ENCODE data around the gene ZCCHC7. TPM values are rescaled to one million over a fixed set of nuclear protein-coding genes. Genes with fewer than 3 reads are reported as not detected.

The ZCCHC7 gene
- total and polyA plus RNA-seq, 5 donors = 4.6 to 17.1 (median 13.8) TPM

DNA sequence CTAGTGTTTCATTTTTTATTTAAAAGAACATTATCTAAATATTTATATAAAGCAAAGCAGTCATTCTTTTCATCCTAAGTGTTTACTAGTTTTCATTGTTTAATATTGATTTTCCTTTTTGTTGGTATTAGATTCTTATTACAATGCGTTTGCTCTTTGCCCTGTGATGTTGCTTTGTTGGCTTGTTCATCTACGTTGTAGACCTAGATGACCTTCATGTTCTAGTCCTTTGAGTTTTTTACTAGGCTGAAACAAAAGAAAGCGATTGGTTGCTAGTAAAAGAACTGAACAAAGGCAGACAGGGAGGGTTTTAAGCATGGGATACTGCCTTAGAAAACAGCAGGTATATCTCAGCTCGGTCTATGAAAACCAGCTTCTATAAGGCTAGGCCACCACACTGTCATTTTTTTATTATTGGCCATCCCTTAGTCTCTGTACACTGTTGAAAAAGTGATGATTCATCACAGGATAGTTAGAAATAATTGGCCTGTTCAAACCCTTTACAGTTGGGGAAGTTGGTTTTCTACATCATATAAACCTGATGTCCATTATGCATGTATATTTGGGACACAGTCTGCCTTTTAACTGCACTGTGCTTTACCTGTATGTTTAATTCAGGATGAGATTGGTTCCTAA lies 119.0 kb downstream of the ZCCHC7 start:
- no peaks in the 10 kb centered on the region for H3K27me3 ChIP-seq (ENCODE audit: control insufficient read depth, insufficient read depth)
- ATAC-seq (no peak), DNase-seq (no peak)
- H3K4me1 ChIP-seq (ENCODE audit: control insufficient read depth, insufficient read depth, low read length) = no peaks in the 10 kb centered on the region
- H3K27ac ChIP-seq (ENCODE audit: low read length) = no peak overlapping the region
- no peak overlapping the region for H3K4me3 ChIP-seq (ENCODE audit: low read length)
- H3K9me3 ChIP-seq (ENCODE audit: control insufficient read depth, low read length) = no peaks in the 10 kb centered on the region
- WGBS = 96% methylated on average over 4 of the region's 4 CpGs
- intact Hi-C loops (cut with DNase I) = no loop called here

DNA sequence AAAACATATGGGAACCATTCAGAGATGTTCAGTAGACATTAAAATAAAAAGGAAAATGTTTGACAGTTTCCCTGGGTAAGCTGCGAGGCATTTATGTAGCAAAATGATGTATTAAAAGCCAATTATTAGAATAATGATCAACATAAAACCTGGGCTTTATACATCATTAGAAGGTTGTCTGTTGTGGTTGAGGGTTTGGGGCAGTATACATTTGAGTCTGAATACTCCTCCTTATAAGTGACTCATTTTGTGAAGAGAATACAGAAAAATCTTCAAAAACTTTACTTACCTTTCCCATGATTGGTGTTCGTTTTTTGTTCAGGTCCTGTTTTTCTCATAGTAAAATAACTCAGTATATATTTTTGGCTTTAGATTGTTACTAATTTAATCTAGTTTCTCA lies 119.5 kb downstream of the ZCCHC7 start:
- no peak overlapping the region for H3K27ac ChIP-seq (ENCODE audit: low read length)
- H3K27me3 ChIP-seq (ENCODE audit: control insufficient read depth, insufficient read depth) = no peaks in the 10 kb centered on the region
- H3K4me1 ChIP-seq (ENCODE audit: control insufficient read depth, insufficient read depth, low read length) = no peaks in the 10 kb centered on the region
- H3K9me3 ChIP-seq (ENCODE audit: control insufficient read depth, low read length) = no peaks in the 10 kb centered on the region
- 92% methylated on average over 2 of the region's 2 CpGs for WGBS
- DNase-seq (no peak), ATAC-seq (no peak)
- no peak overlapping the region for H3K4me3 ChIP-seq (ENCODE audit: low read length)
- intact Hi-C loops (cut with DNase I) = no loop called here

DNA sequence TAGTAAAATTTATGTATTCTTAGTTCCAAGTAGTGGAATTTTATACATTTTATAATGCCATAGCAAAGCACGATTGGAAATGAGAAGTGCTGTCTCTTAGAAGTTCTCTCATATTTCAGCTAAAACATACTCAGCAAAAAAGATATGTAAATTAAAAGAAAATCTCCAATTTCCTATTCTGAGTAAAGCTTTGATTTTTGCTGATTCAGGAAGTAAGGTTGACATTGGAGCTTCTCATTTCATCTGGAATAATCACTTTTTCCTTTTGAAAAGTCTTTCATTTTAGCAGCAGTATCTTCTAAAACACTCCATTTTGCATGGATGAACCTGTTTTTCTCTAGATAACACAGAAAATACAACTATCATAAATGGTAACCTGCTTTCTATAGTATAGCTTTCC lies 121.0 kb downstream of the ZCCHC7 start:
- intact Hi-C loops (cut with DNase I) = no loop called here

DNA sequence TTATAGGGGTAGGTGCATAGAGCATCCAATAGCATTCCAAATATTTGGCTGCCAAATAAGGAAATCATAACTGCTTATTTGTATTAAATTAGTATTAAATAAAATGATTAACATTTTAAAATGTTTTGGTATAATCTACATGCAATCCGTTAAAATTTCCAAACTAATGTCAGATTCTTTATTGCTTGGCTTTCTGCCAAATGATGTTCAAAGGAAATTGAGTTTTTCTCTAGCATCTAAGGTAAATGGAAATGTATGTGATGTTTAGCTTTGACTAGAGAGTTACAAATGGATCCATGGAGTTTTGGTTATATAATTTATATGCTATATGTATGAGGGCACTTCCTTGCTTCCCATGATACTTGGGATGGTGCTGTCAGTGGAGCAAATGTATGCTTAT lies 121.7 kb downstream of the ZCCHC7 start:
- ATAC-seq = no peak
- no peaks in the 10 kb centered on the region for H3K9me3 ChIP-seq (ENCODE audit: control insufficient read depth, low read length)
- intact Hi-C loops (cut with DNase I) = no loop called here
- H3K27me3 ChIP-seq (ENCODE audit: control insufficient read depth, insufficient read depth) = no peaks in the 10 kb centered on the region
- no peak overlapping the region for H3K27ac ChIP-seq (ENCODE audit: low read length)
- no peak overlapping the region for H3K4me3 ChIP-seq (ENCODE audit: low read length)
- 89% methylated on average over 1 of the region's 1 CpG for WGBS
- no peaks in the 10 kb centered on the region for H3K4me1 ChIP-seq (ENCODE audit: control insufficient read depth, insufficient read depth, low read length)
- DNase-seq = no peak

More for the DNA sequence above, 121.0 kb downstream of the ZCCHC7 start:
- Histone ChIP-seq H3K27ac (ENCODE audit: low read length) (no peak overlapping the region), H3K27me3 (ENCODE audit: control insufficient read depth, insufficient read depth) (no peaks in the 10 kb centered on the region), H3K4me1 (ENCODE audit: control insufficient read depth, insufficient read depth, low read length) (no peaks in the 10 kb centered on the region), H3K9me3 (ENCODE audit: control insufficient read depth, low read length) (no peaks in the 10 kb centered on the region), H3K4me3 (ENCODE audit: low read length) (no peak overlapping the region)
- no peak for DNase-seq
- 86% methylated on average over 1 of the region's 1 CpG for WGBS
- ATAC-seq = no peak

DNA sequence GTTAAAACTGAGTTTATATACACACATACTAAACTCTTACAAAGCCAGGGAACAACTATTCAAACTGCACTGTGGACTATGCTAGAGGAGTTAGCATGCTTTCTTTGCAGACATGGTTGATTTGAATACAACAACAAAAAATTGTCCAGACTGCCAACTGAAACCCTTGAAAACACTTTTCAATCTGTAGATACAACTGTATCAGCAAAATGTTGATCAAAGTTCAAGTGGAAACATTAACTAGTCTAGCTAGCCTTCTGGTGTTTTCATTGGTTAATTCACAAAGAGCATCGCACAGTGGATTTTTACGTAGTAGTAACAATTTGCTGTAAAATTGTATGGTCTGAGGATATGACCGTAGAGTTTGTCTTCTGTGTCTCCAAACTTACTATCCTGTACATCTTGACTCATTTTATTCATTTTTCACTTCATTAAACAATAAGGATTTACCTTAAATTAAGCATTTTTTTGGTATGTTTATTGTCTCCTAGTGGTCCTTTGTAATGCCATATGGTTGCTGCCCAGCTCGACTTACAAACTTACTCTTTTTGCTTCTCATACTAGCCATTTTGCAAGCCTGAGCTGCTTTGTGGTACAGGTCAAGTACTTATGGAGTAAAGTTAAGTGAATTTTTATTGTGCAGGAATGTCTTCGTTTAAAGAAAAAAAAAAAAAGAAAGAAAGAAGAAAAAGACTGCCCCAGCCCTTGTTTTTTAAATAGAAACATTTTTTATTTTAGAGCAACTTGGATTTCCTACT lies 123.4 kb downstream of the ZCCHC7 start:
- ATAC-seq = no peak
- intact Hi-C loops (cut with DNase I) = no loop called here
- Histone ChIP-seq H3K9me3 (ENCODE audit: control insufficient read depth, low read length) (no peaks in the 10 kb centered on the region), H3K27me3 (ENCODE audit: control insufficient read depth, insufficient read depth) (no peaks in the 10 kb centered on the region), H3K27ac (ENCODE audit: low read length) (no peak overlapping the region), H3K4me3 (ENCODE audit: low read length) (no peak overlapping the region), H3K4me1 (ENCODE audit: control insufficient read depth, insufficient read depth, low read length) (no peaks in the 10 kb centered on the region)
- WGBS = 85% methylated on average over 5 of the region's 5 CpGs
- DNase-seq = no peak

DNA sequence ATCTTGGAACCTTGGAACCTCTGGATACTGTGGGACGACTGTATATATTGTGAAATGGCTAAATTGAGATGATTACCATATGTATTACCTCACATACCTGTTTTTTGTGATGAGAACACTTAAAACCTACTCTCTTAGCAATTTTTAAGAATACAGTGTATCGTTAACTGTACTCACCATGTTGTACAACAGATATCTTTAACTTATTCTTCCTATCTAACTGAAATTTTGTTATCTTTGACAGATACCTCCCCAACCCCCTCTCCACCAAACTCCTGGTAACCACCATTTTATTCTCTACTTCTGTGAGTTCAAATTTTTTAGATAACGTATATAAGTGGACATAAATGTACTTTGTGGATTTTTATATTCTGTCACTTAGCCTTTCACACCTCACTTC lies 126.5 kb downstream of the ZCCHC7 start:
- intact Hi-C loops (cut with DNase I) = no loop called here
- Histone ChIP-seq H3K27ac (ENCODE audit: low read length) (no peak overlapping the region), H3K4me3 (ENCODE audit: low read length) (no peak overlapping the region), H3K4me1 (ENCODE audit: control insufficient read depth, insufficient read depth, low read length) (no peaks in the 10 kb centered on the region), H3K27me3 (ENCODE audit: control insufficient read depth, insufficient read depth) (no peaks in the 10 kb centered on the region), H3K9me3 (ENCODE audit: control insufficient read depth, low read length) (no peaks in the 10 kb centered on the region)
- 96% methylated on average over 3 of the region's 3 CpGs for WGBS
- ATAC-seq (no peak), DNase-seq (no peak)

DNA sequence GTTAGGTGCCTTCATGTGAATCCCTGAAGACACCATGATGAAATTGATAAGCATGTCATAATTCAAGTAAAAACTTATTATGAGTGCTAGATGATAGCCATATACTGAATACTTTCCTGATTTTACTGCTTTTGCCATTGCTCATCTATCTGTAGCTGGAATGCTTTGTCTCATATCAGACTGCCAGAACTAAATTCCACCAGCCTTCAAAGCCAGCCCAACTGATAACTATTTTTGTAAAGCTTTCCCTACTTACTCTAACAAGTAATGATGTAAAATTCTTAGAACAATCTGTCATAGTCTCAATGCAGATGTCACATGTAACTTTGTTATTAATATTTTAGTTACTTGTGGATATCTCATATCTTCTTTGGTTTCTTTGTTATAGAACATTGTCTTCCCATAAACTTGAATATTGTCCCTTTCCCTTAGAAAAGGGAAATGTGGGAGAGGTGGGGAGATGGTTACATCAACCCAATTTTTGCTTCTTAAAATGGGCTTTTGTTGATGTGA lies 128.3 kb downstream of the ZCCHC7 start:
- ATAC-seq = no peak
- no peaks in the 10 kb centered on the region for H3K27me3 ChIP-seq (ENCODE audit: control insufficient read depth, insufficient read depth)
- H3K4me3 ChIP-seq (ENCODE audit: low read length) = no peak overlapping the region
- intact Hi-C loops (cut with DNase I) = no loop called here
- no peak overlapping the region for H3K27ac ChIP-seq (ENCODE audit: low read length)
- no peak for DNase-seq
- no peaks in the 10 kb centered on the region for H3K4me1 ChIP-seq (ENCODE audit: control insufficient read depth, insufficient read depth, low read length)
- H3K9me3 ChIP-seq (ENCODE audit: control insufficient read depth, low read length) = no peaks in the 10 kb centered on the region

DNA sequence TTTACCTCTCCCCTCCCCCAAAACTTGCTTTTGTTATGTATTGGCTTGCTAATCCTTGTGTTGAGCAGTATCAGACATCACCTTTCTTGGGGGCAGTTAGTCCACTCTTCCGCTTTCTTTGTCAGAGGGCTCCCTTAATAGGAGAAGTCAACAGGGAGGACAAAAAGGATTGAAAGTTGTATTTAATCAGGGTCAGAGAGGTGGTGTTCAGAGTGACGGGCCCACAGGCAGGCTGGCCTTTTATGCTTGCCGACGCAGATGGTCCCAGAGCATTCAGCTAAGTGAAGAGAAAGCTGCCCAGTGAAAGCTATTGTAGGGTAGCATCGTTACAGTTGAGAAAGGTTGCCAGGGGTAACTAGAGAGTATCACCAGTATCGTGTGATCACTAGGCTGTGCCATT lies 131.1 kb downstream of the ZCCHC7 start:
- intact Hi-C loops (cut with DNase I) = loop anchor here in 1 of 4 donors (10.0 kb wide), 1 partner anchor 257 kb away; no protein-coding TSS in a partner anchor
- Histone ChIP-seq H3K27me3 (ENCODE audit: control insufficient read depth, insufficient read depth) (no peaks in the 10 kb centered on the region), H3K9me3 (ENCODE audit: control insufficient read depth, low read length) (no peaks in the 10 kb centered on the region), H3K4me1 (ENCODE audit: control insufficient read depth, insufficient read depth, low read length) (no peaks in the 10 kb centered on the region), H3K4me3 (ENCODE audit: low read length) (no peak overlapping the region), H3K27ac (ENCODE audit: low read length) (no peak overlapping the region)
- DNase-seq (no peak), ATAC-seq (no peak)
- 87% methylated on average over 6 of the region's 6 CpGs for WGBS

DNA sequence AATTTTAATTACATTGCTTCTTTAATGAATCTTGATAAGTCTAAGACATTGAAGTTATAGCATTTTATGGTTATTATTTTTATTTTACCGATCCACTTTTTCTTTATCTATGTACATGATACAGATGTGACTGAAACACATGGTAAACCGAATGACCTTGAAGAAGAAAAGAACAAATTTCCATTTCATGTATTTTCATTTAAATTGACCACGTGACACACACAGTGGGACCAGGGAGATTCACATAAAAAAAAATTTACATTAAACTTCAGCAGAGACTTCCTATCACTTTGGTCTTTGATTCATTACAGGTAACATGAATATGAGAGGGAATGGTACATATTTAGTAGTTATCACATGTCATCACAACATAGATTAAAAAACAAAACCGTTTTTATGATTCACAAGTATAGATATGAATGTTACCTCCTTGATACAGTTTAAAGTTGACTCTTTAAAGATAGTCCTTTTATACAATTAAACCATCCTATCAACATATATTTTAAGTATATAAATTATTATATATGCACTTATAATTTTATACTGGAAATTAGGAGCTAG lies 133.1 kb downstream of the ZCCHC7 start:
- H3K4me3 ChIP-seq (ENCODE audit: low read length) = no peak overlapping the region
- no peak overlapping the region for H3K27ac ChIP-seq (ENCODE audit: low read length)
- no peak for DNase-seq
- no peaks in the 10 kb centered on the region for H3K27me3 ChIP-seq (ENCODE audit: control insufficient read depth, insufficient read depth)
- H3K4me1 ChIP-seq (ENCODE audit: control insufficient read depth, insufficient read depth, low read length) = no peaks in the 10 kb centered on the region
- no peaks in the 10 kb centered on the region for H3K9me3 ChIP-seq (ENCODE audit: control insufficient read depth, low read length)
- WGBS = 82% methylated on average over 4 of the region's 4 CpGs
- intact Hi-C loops (cut with DNase I) = loop anchor here in 1 of 4 donors (10.0 kb wide), 1 partner anchor 259 kb away; no protein-coding TSS in a partner anchor
- ATAC-seq = no peak

DNA sequence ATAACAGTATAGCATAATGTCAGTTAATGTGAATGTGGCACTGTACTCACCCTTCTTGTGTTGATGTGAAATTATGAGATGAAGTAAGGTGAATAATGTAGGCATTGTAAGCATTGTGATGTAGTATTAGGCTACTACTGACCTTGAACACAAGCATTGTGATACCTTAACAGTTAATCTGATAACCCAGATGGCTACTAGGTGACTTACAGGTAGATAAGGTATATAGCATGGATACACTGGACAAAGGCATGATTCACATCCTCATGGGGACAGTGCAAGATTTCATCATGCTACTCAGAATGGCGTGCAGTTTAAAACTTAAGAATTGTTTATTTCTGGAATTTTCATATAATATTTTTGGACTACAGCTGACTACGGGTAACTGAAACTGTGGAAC lies 134.8 kb downstream of the ZCCHC7 start:
- no peak for ATAC-seq
- 98% methylated on average over 2 of the region's 2 CpGs for WGBS

More for the DNA sequence above, 134.8 kb downstream of the ZCCHC7 start:
- intact Hi-C loops (cut with DNase I) = loop anchor here in 1 of 4 donors (10.0 kb wide), 1 partner anchor 260 kb away; no protein-coding TSS in a partner anchor
- no peaks in the 10 kb centered on the region for H3K4me1 ChIP-seq (ENCODE audit: control insufficient read depth, insufficient read depth, low read length)
- no peaks in the 10 kb centered on the region for H3K9me3 ChIP-seq (ENCODE audit: control insufficient read depth, low read length)
- DNase-seq = no peak
- H3K27me3 ChIP-seq (ENCODE audit: control insufficient read depth, insufficient read depth) = no peaks in the 10 kb centered on the region
- no peak overlapping the region for H3K4me3 ChIP-seq (ENCODE audit: low read length)
- no peak overlapping the region for H3K27ac ChIP-seq (ENCODE audit: low read length)

Measured in right cardiac atrium (tissue), 5 donors.